Breast epithelium (tissue), 4 donors: ENCODE measurements around the gene DESI1. TPM values are rescaled to one million over a fixed set of nuclear protein-coding genes. Genes with fewer than 3 reads are reported as not detected.

ENCODE experiments used
- DNase-seq, 2 donors: peaks; one replicate each; pipeline ENCODE4 v3.0.0-alpha.2; 2019; ENCODE audit warnings: low spot score in 2 of 2
- H3K27ac ChIP-seq, 2 donors: fragments of 200-600 bp; sonication (generic) in 1 of 2; one replicate each; pipeline ENCODE4 v1.5.1; 2016 to 2019; ENCODE audit warnings: mild to moderate bottlenecking in 1 of 2
- H3K27me3 ChIP-seq, 2 donors: fragments of 200-600 bp; sonication (generic) in 1 of 2; one replicate each; pipeline versions ENCODE4 v1.5.1 to v1.6.0; 2017 to 2019; ENCODE audit warnings: control low read depth in 1 of 2, mild to moderate bottlenecking in 1 of 2
- H3K36me3 ChIP-seq: fragments of 200-600 bp; one replicate; pipeline ENCODE4 v1.5.1; 2019
- H3K4me1 ChIP-seq, 2 donors: fragments of 200-600 bp; sonication (generic); one replicate each; pipeline ENCODE4 v1.5.1; 2016 to 2019; ENCODE audit warnings: control low read depth in 1 of 2
- H3K4me3 ChIP-seq, 3 donors: fragments of 200-600 bp; sonication (generic); 1 replicate in 2 of 3; 2 replicates in 1 of 3; pipeline ENCODE4 v1.5.1; 2016 to 2019; ENCODE audit warnings: mild to moderate bottlenecking in 3 of 3, moderate library complexity in 2 of 3
- H3K9me3 ChIP-seq, 2 donors: fragments of 200-600 bp; sonication (generic) in 1 of 2; one replicate each; pipeline ENCODE4 v1.5.1; 2016 to 2019; ENCODE audit warnings: control low read depth in 1 of 2
- CTCF ChIP-seq, 3 donors: fragments of 450-650 bp; IDR thresholded peaks; one replicate each; pipeline ENCODE4 v1.5.1; 2016 to 2017; ENCODE audit warnings: antibody characterized with exemption in 3 of 3, mild to moderate bottlenecking in 3 of 3, moderate library complexity in 3 of 3
- POLR2A ChIP-seq: fragments of 450-650 bp; IDR thresholded peaks from one replicate; pipeline ENCODE4 v1.6.1; 2016; ENCODE audit warnings: antibody characterized with exemption, mild to moderate bottlenecking, moderate library complexity
- POLR2AphosphoS5 ChIP-seq, 3 donors: sonication (generic); formaldehyde crosslinking; IDR thresholded peaks; one replicate each; pipeline ENCODE4 v1.6.1; 2017; ENCODE audit warnings: antibody characterized with exemption in 3 of 3
- intact Hi-C: fragments of 100-400 bp; cut with DNase I; formaldehyde crosslinking; loops from one replicate; pipeline ENCODE4 v1.15.1; 2023; ENCODE audit warnings: low total_unique reads
- total RNA-seq, 3 donors: library from RNA; depleted of rRNA; stranded (reverse); fragments of >200 nt; gene quantifications; one replicate each; pipeline ENCODE4 v1.1.0, GENCODE V29; 2016

Gene DESI1
- total RNA-seq, 3 donors from 2014 or later = 17.0 to 23.5 (median 21.0) TPM

- H3K27me3 ChIP-seq = no peaks in the 10 kb centered on the region
- no peak for DNase-seq
- H3K4me3 ChIP-seq = no peak overlapping the region
- no peaks in the 10 kb centered on the region for H3K4me1 ChIP-seq
- no peak for TF ChIP-seq CTCF (IDR thresholded peaks at IDR 0.05)
- TF ChIP-seq POLR2AphosphoS5 (IDR thresholded peaks at IDR 0.05) = no peak
- no peak for TF ChIP-seq POLR2A
- intact Hi-C loops = no loop called here
- no peak overlapping the region for H3K27ac ChIP-seq
- peaks cover 20% of the 10 kb centered on the region for H3K36me3 ChIP-seq
- no peaks in the 10 kb centered on the region for H3K9me3 ChIP-seq
These were observed 35.7 kb upstream of the DESI1 start for GRCh38 chr22:41656556-41656955.

- intact Hi-C loops = no loop called here
- H3K27ac ChIP-seq = no peak overlapping the region
- no peak for TF ChIP-seq POLR2AphosphoS5 (IDR thresholded peaks at IDR 0.05)
- no peak for TF ChIP-seq CTCF (IDR thresholded peaks at IDR 0.05)
- H3K4me3 ChIP-seq = no peak overlapping the region
- H3K9me3 ChIP-seq = no peaks in the 10 kb centered on the region
- DNase-seq = no peak
- peaks cover 7% of the 10 kb centered on the region for H3K36me3 ChIP-seq
- H3K27me3 ChIP-seq = no peaks in the 10 kb centered on the region
- no peaks in the 10 kb centered on the region for H3K4me1 ChIP-seq
These were observed 33.5 kb upstream of the DESI1 start for GRCh38 chr22:41654322-41654721.

GRCh38 chr22:41650821-41651220 lies 30.0 kb upstream of the DESI1 start:
- H3K9me3 ChIP-seq = no peaks in the 10 kb centered on the region
- no peak overlapping the region for H3K4me3 ChIP-seq
- intact Hi-C loops = no loop called here
- H3K4me1 ChIP-seq = no peaks in the 10 kb centered on the region
- H3K27me3 ChIP-seq = no peaks in the 10 kb centered on the region
- peaks cover 7% of the 10 kb centered on the region for H3K36me3 ChIP-seq
- DNase-seq = no peak
- TF ChIP-seq CTCF (IDR thresholded peaks at IDR 0.05) (no peak), POLR2A (no peak), POLR2AphosphoS5 (IDR thresholded peaks at IDR 0.05) (no peak)
- no peak overlapping the region for H3K27ac ChIP-seq

GRCh38 chr22:41650229-41650628 lies 29.4 kb upstream of the DESI1 start:
- intact Hi-C loops = no loop called here
- no peak overlapping the region for H3K27ac ChIP-seq
- no peak for DNase-seq
- no peak for TF ChIP-seq CTCF (IDR thresholded peaks at IDR 0.05)
- TF ChIP-seq POLR2A = no peak
- no peak for TF ChIP-seq POLR2AphosphoS5 (IDR thresholded peaks at IDR 0.05)
- no peaks in the 10 kb centered on the region for H3K27me3 ChIP-seq
- H3K36me3 ChIP-seq = peaks cover 7% of the 10 kb centered on the region
- H3K9me3 ChIP-seq = no peaks in the 10 kb centered on the region
- no peaks in the 10 kb centered on the region for H3K4me1 ChIP-seq
- H3K4me3 ChIP-seq = no peak overlapping the region

- DNase-seq = no peak
- Histone ChIP-seq H3K27me3 (no peaks in the 10 kb centered on the region), H3K9me3 (no peaks in the 10 kb centered on the region), H3K36me3 (peaks cover 2% of the 10 kb centered on the region), H3K4me1 (no peaks in the 10 kb centered on the region), H3K27ac (no peak overlapping the region), H3K4me3 (no peak overlapping the region)
- intact Hi-C loops = no loop called here
- TF ChIP-seq POLR2A (no peak), POLR2AphosphoS5 (IDR thresholded peaks at IDR 0.05) (no peak), CTCF (IDR thresholded peaks at IDR 0.05) (no peak)
These were observed 27.6 kb upstream of the DESI1 start for GRCh38 chr22:41648432-41648831.
